ENCODE data around the gene PGAP3.

The PGAP3 gene

DNA sequence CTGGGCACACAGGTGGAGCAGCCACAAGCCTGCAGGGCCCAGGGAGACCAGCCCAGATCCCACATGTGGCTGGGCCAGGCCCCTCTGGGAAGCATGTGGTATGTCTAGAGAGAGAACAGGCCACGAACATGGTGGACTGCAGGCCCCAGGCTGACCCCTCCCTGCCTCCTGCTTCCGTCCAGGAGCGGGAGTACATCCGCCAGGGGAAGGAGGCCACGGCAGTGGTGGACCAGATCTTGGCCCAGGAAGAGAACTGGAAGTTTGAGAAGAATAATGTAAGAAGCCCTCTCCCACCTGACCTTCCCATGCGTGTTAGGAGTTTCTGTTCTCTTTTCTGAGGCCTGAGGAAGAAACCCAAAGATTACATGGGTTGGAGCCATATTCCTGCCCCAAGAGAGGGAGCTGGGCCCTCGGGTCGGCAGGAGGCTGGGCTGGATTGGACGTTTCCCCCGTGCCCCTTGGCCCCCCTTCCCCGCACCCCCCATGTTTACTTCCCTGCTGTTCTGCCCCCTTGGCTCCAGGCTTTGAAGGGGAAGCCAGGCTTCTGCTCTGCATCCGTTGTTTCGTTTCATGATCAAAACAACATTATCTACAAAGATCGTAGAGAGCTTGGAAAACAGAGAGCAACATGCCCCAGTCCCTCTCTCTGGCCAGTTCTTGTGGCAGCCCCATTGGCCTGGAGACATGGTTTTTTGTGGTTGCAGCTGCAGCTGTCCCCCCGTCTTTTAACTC lies 28.4 kb downstream of the PGAP3 start:
- DNase-seq (ENCODE audit: low spot score): no peak

- no peak for DNase-seq (ENCODE audit: low spot score)
Observed at GRCh38 chr17:39658760-39659159, 29.1 kb downstream of the PGAP3 start.

DNA sequence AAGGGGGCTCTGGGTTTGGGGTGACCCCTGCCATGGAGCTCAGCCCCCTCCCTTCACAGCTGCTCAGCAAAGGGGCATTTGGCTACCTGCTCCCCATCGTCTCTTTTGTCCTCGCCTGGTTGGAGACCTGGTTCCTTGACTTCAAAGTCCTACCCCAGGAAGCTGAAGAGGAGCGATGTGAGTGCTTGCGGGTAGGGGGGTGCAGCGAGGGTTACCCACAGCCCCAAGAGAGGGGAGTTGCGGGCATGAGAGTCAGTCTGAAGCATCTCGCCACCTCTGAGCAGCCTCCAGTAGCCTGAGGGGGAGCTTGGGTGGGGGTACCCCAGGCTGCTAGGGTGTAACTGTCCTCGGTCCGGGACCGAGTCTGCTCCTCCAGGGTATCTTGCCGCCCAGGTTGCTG lies 29.5 kb downstream of the PGAP3 start:
- DNase-seq (ENCODE audit: low spot score): no peak

DNA sequence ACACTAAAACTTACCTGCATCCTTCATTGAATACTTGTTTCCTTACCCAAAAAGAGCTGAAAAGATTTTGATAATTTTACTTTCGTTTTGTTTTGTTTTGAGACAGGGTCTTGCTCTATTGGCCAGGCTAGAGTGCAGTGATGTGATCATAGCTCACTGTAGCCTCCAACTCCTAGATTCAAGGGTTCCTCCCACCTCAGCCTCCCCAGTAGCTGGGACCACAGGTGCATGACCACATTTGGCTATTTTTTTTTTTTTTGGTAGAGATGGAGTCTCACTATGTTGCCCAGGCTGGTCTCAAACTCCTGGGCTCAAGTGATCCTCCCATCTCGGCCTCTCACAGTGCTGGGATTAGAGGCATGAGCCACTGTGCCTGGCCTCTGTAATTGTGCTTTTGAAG lies 32.8 kb downstream of the PGAP3 start:
- no peak for DNase-seq (ENCODE audit: low spot score)

GRCh38 chr17:39653662-39654331 lies 34.1 kb downstream of the PGAP3 start:
- DNase-seq (ENCODE audit: low spot score): peak; percentile 86

DNA sequence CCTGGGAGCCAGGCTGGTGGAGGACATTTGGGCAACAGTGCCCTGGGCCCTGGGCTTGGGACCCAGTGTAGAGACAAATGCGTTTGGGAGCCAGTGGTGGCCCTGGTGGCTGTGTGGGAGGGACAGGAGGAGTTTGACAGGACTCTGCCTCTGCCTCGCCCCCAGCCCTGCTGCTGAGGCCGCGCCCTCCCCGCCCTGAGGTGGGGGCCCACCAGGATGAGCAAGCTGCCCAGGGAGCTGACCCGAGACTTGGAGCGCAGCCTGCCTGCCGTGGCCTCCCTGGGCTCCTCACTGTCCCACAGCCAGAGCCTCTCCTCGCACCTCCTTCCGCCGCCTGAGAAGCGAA lies 34.6 kb downstream of the PGAP3 start:
- no peak for DNase-seq (ENCODE audit: low spot score)

- DNase-seq (ENCODE audit: low spot score): no peak
Observed at GRCh38 chr17:39652587-39653315, 35.1 kb downstream of the PGAP3 start.

DNA sequence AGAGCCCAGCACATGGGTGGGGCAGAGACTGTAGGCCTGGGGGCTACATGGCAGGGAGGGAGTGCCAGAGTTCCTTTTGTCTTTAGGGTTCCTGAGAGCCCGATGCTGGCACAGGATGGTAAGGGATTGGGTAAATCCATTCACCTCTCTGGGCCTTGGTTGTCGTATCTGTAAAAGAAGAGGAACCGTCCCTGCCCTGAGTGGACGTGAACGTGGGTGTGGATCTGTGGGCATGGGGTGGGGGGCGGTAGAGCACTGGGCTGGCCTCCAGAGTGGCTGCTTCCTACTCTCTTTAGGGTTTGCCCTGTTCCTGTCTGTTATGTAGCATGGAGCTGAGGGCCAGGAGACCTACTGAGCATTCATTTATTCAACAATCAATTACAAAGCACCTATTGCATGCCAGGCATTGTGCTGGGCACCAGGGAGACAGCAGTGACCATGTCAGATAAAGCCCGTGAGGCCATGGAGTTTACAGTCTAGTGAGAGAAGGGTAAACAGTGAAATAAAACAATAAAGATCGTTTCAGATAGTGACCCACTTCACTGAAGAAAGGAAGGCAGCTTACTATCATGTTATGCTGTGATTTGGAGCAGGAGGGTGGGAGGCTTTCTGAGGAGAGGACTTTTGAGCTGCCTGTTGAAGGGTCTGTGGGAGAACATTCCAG lies 35.8 kb downstream of the PGAP3 start:
- no peak for DNase-seq (ENCODE audit: low spot score)

DNA sequence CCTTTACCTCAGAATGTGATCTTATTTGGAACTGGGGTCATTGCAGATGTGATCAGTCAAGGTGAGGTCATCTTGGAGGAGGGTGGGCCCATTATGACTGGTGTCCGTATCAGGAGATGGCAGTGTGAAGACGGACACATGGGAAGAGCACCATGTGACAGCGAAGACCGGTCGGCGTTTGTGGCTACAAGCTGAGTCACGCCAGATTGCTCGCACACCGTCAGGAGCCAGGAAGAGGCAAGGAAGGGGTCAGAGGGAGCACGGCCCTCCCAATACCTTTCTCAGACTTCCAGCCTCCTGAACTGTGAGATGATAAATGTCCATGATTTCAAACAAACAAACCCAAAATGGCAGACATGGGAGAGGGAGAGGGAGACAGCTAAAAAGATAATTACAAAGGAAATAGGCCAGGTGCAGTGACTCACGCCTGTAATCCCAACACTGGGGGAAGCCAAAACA lies 37.7 kb downstream of the PGAP3 start:
- no peak for DNase-seq (ENCODE audit: low spot score)

- DNase-seq (ENCODE audit: low spot score): no peak
Observed at GRCh38 chr17:39648616-39649366, 39.1 kb downstream of the PGAP3 start.

GRCh38 chr17:39647256-39647655 lies 40.6 kb downstream of the PGAP3 start:
- no peak for DNase-seq (ENCODE audit: low spot score)

GRCh38 chr17:39643271-39643670 lies 44.6 kb downstream of the PGAP3 start:
- DNase-seq (ENCODE audit: low spot score): no peak

DNA sequence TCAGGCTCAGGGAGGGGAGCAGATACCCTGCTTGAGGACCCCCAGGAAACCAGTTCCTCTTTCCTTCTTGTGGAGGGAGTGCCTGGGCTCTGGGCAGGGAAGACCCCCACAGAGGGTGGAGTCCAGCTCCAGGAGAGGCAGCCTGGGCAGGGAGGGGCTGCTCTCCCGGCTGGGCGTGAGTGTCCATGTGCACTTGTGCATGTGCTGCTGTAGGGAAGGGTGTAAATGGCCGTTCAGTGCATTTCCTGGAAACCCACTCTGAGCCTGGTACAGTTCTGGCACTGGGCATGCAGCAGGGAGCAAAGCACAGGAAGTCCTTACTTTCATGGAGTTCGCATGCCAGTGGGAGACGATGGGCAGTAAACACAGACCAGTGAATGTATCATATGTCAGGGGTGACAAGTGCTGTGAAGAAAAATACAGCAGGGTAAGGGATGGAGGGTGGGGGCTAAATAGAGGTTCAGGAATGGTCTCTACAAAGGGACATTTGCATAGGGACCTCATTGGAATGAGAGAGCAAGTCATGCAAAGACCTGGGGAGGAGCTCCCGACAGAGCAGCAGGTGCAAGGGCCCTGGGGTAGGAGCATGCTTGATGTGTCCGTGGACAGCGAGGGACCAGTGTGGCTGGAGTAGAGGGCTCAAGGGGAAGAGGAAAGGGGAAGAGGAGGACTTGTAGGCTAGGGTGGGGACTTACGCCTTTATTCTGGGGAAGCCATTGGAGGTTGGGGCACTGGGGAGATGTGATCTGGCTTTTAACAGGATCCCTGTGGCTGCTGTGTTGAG lies 45.4 kb downstream of the PGAP3 start:
- no peak for DNase-seq (ENCODE audit: low spot score)

DNA sequence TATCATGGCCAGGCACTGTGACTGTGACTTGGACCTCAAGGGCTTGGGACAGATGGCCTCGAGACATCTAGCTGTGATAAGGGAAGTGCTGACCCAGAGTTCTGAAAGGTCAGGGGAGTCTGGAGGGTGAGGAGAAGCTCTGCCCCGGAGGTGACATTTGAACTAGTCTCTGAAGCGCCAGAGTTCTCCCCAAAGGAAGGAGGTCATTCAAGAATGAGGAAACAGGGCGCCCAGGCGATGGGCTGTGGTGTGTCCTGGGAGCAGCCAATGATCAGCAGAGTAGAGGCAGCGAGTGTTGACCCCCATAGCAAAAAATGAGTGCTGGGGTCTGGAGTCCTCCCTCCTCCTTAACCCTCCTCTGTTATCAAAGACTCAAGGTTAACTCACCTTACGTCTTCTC lies 46.0 kb downstream of the PGAP3 start:
- no peak for DNase-seq (ENCODE audit: low spot score)

GRCh38 chr17:39641097-39641496 lies 46.8 kb downstream of the PGAP3 start:
- no peak for DNase-seq (ENCODE audit: low spot score)

GRCh38 chr17:39640591-39641031 lies 47.2 kb downstream of the PGAP3 start:
- no peak for DNase-seq (ENCODE audit: low spot score)

DNA sequence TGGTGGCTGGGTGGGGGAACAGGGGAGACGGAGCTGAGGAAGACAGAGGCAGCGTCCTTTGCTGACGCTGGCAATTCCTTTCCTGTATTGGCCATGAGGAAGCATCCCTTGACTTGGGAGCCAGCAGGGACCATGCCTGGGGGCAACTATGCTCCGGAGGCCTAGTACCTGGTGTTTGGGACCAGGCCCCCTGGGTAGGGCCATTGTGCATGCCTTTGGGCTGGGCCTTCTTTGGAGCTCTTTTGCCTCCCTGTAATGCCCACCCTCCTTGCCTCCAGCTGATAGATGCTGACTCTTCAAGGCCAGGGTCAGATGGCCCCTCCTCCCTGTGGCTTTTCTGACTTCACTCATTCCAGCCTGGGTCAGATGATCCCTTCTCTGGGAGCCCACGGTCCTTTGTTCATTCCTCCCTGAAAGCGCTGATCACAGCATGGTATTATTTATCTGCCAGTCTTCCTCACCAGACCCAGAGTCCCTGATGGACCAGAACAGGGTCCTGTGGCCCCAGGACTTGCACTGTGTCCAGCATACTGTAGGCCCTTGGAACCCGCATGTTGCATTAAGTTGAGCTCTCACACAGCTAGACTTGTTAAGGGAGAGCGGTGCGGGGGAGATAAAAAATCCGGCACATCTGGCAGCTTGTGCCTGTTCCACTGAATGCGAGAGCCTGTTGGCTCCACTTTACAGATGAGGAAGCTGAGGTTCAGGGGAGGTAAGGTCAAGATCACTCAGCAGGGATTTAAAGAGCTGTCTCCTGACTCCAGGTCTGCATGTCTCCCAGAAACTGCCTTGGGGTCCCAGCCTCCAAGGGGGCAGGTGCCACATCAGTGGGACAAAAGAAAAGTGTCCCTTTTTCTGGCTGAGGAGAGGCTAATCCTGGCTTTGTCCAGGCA lies 48.0 kb downstream of the PGAP3 start:
- DNase-seq (ENCODE audit: low spot score): no peak

DNA sequence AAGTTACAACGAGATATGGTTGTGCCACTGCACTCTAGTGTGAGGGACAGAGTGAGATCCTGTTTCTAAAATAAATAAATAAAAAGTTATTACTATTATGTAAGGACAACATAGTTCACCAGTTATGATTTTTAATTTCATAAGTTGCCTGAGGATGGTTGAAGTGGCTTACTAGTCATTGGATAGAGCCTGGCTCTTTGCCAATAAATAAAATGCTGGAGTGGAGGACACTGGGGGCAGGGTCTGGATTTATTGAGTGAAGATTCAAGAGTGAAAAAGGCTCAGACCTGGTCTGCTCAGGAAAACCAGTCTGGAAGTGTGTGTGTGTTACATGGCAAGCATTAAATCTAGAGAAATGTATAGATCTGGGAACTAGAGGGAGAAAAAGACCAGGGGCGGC lies 48.8 kb downstream of the PGAP3 start:
- DNase-seq (ENCODE audit: low spot score): no peak

- DNase-seq (ENCODE audit: low spot score): no peak
Observed at GRCh38 chr17:39638317-39638716, 49.5 kb downstream of the PGAP3 start.
